ENCODE data around the gene MT1A.
"Not testable (repeated sequence)": the region's sequence is repeated elsewhere in the genome, so short reads cannot be mapped to it uniquely, and the experiment has no call there.

The MT1A gene

DNA sequence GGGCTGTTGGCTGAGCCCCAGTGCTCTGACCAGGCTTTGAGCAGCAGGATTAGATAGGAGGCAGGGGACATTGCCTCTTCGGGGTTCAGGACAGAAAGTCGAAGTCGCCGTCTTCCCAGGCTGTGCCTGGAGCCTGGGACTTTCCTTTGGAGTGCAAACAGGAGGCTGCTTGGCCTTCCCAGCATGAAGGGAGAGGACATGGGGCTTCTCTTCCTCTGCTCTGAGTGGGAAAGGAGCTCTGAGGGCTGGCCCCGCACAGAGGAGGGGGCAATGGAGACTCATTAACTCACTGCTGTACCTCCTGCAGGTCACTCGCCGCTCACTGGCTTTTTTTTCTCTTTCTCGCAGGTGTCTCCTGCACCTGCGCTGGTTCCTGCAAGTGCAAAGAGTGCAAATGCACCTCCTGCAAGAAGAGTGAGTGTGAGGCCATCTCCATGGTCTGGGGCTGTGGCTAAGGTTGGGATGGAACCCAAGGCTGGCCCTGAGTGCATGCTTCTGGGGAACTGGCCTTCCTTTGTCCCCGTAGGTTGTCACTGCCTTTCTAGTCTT is 19.9 kb downstream of the MT1A start:
- no peak for DNase-seq

DNA sequence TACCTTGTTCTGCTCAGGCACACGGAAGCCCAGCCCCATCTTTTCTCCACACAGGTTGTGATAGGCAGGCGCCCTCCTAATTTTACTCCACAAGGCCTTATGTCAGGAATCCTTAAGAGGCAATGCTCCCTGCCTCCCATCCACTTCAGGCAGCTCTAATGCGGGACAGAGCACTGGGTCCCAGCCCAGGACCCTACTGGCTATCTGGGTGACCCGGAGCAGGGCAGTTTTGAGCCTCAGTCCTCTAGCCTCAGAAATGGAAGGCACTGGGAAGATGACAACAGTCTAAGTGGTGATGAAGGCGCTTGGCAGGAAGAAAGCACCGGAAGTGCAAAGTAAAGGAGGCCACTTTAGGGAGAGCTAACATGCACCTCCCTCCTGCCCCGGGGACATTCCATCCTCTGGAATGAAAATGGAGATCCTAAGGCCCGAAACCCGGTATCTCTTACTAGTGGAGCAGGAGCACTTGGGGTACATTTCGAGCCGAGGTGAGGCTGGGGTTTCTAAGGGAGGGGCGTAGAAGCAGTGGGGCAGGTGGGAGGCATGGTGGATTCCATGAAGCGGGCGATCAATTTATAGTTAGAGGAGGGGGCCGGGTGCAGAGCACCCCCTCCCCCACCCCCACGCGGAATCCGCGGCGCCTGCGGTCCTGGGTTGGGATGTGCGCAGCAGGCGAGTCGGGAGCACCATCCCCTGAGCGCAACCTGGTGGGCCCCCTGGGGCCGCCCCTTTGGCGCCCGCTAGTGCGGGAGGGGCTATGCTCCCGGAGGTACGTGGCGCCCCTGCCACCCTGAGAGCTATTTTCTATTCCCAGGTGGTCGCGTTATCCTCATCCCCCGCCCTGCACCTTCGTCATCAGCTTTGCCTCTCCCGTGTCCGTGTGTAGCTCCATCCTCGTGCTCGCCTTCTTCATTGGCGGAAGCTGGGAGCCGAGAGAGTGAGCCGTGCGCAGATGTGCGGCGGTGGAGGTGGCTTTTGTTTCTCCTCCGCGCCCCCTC is 24.2 kb downstream of the MT1A start:
- DNase-seq = no peak

DNA sequence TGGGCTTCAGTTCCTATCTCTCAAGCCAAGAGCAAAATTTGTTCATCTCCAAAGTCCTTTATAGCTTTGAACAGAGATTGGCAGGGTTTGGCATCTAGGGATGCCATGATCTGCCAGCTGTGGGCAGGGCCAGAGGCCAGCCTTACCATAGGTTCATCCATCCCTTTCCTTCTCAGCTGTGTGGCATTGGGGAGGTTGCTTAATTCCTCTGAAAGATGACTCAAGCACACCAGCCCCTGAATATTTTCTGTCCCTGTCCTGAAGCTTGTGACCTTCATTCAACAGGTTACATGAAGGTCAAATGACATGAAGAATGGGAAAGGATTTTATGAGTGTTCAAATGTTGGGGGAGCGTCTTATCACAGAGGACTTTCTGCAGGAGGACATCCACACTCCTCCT is 26.0 kb downstream of the MT1A start:
- no peak for DNase-seq

DNA sequence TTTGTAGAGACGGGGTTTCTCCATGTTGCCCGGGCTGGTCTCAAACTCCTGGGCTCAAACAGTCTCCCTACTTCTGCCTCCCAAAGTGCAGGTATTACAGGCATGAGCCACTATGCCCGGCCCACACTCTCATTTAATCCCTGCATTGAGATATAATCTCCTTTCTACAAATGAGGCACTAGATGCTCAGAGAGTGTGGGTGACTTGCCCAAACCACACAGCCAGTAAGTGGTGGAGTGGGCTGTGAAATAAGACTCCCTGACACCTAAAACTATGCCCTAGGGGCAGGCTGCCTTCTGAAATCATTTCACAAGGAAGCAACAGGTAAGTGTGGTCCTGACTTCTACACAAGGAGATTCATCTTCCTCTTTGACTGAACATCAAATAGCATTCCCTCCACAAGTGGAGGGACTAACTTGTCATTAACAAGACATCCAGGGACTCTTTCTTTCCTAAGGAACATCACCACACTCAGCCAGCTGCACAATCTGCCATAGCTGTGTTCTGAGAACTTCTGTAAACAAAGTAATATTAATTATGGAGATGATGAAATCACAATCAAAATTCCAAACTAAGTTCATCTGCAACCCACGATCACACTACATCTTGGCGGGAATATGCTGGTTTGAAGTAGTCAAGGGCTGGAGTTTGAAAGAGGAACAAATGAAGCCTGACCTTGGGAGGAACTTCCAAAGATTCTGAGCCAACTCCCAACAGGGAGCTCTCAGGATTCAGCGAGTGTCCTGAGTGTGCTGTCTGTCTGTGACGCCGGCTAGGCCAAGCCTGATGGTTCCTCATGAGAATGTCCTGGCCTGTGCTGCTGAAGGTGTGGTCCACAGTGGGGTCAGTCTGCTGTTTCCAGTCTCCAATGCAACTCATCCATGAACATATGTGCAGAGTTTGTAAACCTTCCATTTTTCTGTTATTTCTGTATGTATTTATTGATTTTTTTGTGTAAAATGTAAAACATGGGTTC is 27.1 kb downstream of the MT1A start:
- DNase-seq = not testable (repeated sequence)

DNA sequence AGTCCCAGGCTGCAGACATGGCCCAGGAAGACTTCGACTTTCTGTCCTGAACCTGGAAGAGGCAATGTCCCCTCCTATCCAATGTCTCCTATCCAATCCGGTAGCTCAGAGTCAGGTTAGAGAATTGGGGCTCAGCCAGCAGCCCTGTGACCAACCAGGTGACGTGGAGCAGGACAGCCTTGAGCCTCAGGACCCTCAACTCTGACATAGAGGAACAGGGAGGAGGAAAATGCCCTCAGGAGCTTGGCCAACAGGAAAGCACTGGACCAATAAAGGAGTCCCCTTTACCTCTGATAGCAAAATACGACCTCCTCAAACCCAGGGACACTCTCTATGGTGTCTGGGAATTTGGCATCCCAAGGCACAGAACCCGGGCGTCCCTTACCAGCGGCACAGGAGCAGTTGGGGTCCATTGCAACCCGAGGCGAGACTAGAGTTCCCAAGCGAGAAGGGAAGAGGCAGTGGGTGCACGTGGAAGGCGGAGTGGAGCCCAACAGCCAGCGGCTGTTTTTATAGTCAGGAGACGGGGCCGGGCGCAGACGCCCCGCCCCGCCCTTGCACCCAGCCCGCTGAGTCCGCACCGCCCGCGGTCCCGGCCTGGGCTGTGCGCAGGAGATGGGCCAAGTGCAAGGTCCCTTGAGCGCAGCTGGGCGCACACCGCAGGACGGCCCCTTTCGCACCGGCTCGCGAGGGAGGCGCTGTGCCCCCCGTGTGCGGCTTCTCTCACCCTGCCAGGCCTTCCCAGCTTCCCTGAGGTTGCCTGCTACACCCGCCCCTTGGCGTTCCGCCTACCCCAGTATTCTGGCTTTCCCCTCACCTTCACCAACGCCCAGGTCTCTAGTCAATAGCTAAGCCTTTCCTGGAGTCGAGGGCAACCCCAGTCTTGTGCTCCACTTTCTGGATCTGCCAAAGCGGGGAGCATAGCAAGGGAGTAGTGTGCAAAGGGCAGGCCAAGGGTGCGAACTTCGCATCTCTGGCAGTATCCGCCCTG is 29.4 kb downstream of the MT1A start, which contains the start of gene MT1G:
Gene MT1G (minus strand): TSS at position 485 of the 991 bp plus-strand sequence. CDS start 72 bp downstream, at position 413.
- peak; percentile 6 for DNase-seq

DNA sequence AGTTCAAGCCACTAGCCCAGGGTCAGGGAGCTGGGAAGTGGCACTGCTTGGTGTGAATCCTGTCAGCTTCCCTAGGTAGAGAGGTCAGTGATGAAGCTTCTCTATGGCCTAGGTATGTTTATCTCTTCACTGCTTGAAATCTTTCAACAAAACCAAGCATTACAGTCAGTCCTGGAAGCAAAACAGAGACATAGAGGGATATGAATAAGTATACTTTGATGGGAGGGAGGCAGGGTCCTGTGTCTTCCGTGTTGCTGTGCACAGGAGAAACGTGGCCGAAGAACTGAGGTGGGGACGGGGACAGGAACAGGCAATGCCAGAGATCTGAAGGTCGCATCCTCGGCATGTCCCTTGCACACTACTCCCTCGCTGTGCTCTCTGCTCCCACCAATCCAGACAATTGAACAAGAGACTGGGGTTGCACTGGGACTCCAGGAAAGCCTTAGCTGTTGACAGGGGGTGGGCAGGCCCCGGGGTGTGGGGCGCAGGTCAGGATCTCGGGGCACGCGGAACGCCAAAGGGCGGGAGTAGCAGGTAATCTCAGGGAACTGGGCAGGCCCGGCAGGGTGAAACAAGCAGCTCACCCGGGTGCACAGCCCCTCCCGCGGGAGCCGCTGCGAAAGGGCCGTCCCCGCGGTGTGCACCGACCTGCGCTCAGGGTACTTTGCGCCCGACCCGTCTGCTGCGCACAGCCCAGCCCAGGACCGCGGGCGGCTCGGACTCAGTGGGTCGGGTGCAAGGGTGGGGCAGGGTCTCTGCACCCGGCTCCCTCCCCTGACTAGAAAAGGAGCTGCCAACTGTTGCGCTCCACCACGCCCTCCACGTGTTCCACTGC is 30.8 kb downstream of the MT1A start, which contains the start of gene MT1H:
Gene MT1H (plus strand): TSS at position 810 of the 835 bp plus-strand sequence. CDS start 71 bp downstream, outside the sequence.
- no peak for DNase-seq

DNA sequence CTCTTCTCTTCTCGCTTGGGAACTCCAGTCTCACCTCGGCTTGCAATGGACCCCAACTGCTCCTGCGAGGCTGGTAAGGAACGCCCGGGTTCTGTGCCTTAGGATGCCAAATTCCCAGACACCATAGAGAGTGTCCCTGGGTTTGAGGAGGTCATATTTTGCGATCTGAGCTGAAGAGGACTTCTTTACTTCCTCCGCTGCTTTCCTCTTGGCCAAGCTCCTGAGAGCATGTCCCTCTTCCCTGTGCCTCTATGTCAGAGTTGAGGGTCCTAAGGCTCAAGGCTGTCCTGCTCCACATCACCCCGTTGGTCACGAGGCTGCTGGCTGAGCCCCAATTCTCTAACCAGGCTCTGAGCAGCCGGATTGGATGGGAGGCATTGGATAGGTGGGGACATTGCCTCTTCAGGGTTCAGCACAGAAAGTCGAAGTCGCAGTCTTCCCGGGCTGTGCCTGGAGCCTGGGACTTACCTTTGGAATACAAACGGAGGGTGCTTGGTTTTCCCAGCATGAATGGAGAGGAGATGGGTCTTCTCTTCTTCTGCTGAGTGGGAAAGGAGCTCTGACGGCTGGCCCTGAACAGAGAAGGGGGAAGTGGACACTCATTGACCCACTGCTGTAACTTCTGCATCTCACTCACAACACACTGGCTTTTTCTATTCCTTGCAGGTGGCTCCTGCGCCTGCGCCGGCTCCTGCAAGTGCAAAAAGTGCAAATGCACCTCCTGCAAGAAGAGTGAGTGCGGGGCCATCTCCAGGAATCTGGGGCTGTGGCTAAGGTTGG is 31.6 kb downstream of the MT1A start:
- no peak for DNase-seq

DNA sequence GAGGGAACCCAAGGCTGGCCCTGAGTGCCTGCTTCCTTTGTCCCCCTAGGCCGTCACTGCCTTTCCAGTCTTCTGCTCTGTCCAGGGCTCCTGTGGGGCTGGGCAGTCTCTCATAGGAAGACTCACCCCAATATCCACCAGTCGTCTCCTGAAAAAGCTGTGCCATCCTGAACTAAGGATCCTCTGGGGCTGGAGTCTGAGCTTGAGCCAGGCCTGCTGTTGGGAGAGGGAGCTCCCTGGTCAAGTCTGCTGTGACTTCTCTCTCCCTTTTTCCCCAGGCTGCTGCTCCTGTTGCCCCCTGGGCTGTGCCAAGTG is 32.1 kb downstream of the MT1A start:
- DNase-seq = no peak

DNA sequence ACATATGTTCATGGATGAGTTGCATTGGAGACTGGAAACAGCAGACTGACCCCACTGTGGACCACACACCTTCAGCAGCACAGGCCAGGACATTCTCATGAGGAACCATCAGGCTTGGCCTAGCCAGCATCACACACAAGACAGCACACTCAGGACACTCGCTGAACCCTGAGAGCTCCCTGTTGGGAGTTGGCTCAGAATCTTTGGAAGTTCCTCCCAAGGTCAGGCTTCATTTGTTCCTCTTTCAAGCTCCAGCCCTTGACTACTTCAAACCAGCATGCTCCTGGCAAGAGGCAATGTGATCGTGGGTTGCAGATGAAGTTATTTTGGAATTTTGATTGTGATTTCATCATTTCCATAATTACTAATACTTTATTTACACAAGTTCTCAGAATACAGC is 33.2 kb downstream of the MT1A start:
- DNase-seq = not testable (repeated sequence)

DNA sequence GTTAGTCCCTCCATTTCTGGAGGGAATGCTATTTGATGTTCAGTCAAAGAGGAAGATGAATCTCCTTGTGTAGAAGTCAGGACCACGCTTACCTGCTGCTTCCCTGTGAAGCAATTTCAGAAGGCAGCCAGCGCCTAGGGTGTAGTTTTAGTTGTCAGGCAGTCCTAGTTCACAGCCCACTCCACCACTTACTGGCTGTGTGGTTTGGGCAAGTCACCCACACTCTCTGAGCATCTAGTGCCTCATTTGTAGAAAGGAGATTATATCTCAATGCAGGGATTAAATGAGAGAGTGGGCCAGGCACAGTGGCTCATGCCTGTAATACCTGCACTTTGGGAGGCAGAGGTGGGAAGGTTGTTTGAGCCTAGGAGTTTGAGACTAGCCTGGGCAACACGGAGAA is 33.7 kb downstream of the MT1A start:
- DNase-seq = not testable (repeated sequence)

DNA sequence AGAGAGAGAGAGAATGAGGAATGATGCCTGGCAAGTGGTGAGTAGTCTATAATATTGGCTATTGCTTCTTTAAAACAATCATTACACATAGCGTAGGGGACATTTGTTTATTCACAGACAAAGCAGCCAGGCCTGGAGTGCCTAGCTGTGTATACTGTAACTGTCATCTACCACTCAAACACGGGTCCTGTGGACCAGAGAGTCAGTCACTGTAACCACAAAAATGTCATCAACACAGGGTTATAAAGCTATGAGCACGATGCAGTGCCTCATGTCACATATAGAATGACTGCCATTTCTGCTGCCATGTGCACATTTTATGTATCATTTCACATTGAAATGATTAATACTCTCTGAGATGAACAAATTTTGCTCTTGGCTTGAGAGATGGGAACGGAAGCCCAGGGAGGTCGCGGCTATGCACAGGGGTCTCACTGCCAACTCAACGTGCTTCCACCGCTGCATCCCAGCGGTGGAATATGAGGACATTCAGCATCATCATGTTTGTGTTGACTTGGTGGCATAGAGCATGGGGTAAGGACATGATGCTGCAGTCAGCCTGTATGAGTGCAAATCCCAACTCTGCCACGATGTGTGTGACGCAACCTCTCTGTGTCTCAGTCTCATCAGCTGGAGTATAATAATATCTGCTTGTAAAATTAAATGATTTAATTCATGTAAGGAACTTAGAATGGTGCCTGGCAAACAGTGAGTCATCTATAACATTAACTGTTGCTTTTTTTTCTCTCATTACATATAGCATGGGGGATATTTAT is 34.5 kb downstream of the MT1A start:
- no peak for DNase-seq

DNA sequence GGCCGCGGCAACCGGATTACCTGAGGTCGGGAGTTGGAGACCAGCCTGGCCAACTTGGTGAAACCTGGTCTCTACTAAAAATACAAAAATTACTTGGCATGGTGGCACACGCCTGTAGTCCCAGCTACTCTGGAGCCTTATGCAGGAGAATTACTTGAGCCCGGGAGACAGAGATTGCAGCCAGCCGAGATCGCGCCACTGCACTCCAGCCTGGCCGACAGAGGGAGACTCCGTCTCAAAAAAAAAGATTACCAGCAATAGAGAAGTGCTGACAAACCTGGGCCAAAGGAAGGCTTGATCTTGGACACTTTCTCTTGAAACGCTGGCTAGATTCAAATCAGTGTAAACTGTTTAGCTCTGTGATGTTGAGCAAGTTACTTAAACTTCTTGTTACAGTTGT is 35.5 kb downstream of the MT1A start:
- DNase-seq = peak; percentile 33

DNA sequence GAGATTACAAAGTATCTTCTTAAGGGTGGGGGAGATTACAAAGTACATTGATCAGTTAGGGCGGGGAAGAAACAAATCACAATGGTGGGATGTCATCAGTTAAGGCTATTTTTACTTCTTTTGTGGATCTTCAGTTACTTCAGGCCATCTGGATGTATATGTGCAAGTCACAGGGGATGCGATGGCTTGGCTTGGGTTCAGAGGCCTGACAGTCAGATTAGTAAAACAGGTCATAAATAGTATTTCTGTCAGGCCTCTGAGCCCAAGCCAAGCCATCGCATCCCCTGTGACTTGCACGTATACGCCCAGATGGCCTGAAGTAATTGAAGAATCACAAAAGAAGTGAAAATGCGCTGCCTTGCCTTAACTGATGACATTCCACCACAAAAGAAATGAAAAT is 36.1 kb downstream of the MT1A start:
- not testable (repeated sequence) for DNase-seq

DNA sequence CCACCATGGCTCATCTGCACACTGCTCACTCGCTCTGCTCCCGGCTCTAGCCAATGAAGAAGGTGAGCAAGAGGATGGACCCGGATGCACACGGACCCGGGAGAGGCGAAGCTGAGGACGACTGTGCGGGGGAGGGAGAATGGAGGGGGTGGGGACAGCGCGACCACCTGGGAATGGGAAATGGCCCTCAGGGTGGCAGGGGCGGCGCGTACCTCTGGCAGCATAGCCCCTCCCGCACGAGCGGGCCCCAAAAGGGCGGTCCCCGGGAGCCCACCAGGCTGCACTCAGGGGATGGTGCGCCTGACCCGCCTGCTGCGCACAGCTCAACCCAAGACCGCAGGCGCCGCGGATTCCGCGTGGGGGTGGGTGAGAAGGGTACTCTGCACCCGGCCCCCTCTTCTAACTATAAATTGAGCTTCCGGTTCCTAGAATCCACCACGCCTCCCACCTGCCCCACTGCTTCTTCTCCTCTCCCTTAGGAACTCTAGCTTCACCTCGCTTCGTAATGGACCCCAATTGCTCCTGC is 37.3 kb downstream of the MT1A start:
- no peak for DNase-seq

DNA sequence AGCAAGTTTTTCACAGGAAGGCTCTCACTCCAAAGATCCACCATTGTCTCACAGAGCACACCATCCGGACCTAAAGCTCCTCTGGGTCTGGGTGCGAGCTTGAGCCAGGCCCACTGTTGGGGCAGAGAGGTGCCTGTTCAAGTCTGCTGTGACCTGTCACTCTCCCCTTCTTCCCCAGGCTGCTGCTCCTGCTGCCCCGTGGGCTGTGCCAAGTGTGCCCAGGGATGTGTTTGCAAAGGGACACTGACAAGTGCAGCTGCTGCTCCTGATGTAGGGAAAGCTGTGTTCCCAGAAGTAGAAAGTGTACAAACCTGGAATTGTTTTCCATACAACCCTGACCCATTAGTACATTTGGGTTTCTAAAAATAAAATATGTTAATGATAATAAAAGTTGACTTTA is 39.0 kb downstream of the MT1A start:
- DNase-seq = no peak

DNA sequence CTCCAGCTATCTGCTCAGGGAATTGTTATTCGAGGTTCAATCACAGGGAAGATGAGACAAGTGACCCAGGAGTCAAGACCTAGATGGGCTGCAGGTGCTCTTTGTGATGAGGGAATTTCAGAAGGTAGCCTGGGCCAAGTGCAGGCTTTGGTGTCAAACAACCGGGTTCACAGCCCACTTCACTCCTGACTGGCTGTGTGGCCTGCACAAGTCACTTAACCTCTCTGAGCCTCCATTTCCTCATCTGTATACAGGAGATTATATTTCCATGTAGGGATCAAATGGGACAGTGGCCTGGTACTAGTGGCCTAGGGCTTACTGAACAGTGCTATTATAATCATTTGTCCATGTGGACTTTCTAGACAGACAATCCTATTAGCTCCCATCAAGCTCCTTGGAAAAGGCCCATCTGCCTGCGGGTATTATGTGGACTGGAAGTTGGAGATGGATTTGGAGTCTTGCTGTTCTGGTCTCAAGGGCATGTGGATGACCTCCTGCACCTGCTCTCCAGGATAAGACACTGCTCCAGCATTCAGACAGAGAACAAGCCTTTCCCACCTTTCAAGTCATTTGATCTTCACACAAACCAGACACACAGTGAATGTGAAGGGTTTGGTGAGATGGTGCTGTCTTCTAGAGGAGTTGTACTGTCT is 40.7 kb downstream of the MT1A start:
- DNase-seq = no peak

DNA sequence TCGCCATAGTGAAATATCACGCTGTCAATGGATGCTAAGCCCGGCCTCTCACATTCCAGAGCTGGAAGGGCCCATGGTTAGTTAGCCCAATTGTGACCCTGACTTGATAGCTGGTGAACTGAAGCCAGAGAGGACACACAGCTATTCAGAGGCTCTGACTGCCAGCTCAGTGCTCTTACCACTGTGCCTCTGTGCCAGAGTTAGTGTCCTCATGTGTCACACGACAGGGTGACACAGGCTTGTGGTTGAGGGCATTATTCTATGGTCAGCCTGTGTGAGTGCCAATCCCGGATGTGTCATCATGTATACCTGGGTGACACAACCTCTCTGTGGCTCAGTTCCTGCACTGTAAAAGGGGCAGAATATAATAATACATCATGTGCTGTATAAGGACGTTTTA is 41.4 kb downstream of the MT1A start:
- no peak for DNase-seq
